Lower leg skin (tissue), 4 donors: ENCODE results near the gene TPM1. TPM values are rescaled to one million over a fixed set of nuclear protein-coding genes. Genes with fewer than 3 reads are reported as not detected.

Experiments
- DNase-seq, 2 donors: peaks; one replicate each; pipeline ENCODE4 v3.0.0-alpha.2; 2019; ENCODE audit warnings: low spot score in 2 of 2
- H3K4me3 ChIP-seq: fragments of 200-600 bp; sonication (generic); 2 replicates; pipeline ENCODE4 v1.5.1; 2017; ENCODE audit warnings: mild to moderate bottlenecking, low read depth; ENCODE audit not compliant: poor library complexity, severe bottlenecking
- POLR2A ChIP-seq, 2 donors: fragments of 450-650 bp; IDR thresholded peaks; one replicate each; pipeline ENCODE4 v1.6.1; 2016 to 2017; ENCODE audit warnings: antibody characterized with exemption in 2 of 2, mild to moderate bottlenecking in 1 of 2, moderate library complexity in 1 of 2
- WGBS, 2 donors: methylation state at CpG; one replicate each; pipeline ENCODE4 v1.1.5; 2018; 5-methylcytosine and 5-hydroxymethylcytosine counted together
- intact Hi-C: fragments of 100-400 bp; cut with DNase I; formaldehyde crosslinking; loops from one replicate; pipeline ENCODE4 v1.15.0; 2023; ENCODE audit warnings: low total_unique reads
- total RNA-seq, 4 donors: library from RNA; depleted of rRNA; stranded (reverse); fragments of >200 nt; gene quantifications; one replicate each; pipeline ENCODE4 v1.1.0, GENCODE V29; 2016
- TF ChIP-seq, protein P1 (sequence below), 3 donors: fragments of 450-650 bp; IDR thresholded peaks; one replicate each; pipeline ENCODE4 v1.5.1; 2016; ENCODE audit warnings: antibody characterized with exemption in 3 of 3, mild to moderate bottlenecking in 3 of 3, moderate library complexity in 2 of 3

Gene TPM1
- total RNA-seq, 4 donors from 2014 or later = 67.6 to 193 (median 95.9) TPM

DNA sequence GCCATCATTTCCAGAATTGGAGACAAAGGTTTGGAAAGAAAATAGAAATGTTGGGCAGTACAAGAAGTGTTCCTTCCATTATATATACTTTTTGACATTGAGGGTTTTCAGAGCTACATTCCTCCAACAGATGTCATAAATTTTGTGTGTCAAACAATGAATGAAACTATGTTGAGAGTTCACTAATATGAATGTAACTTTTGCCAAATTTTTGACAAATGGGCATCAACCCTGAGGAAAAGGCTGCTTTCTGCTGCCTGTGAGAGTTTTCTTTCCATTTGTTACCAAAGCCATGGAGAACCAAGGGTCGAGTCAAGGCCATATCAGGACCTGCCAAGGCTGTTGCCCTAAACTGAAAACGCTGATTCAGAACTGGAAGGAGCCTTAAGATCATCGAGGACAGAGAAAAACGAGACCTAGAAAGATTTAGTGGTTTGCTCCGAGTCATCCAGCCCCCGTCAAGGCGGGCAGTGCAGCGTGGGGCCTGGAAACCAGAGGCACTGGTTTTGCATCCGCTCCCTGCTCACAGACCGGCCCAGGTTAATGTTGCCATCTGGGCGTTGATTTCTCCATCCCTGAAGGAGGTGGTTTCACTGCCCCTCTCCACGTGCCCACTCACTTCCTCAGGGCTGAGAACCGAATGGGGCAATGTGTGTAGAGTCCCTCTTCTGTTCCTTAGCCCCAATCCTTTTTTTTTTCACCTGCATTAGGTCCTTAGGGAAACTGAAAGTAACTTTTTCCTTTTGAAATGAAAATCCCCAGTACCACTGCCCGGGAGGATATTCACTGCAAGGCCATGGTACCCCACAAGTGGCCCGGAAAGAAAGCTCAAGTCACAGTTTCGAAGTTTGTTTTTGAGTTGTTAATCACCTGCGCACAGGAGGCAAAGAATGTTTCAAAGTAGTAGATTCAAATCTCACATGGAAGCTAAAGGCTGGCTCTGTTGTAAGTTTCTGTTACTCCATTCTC lies 32.8 kb downstream of the TPM1 start:
- DNase-seq = no peak
- TF ChIP-seq, protein P1, sequence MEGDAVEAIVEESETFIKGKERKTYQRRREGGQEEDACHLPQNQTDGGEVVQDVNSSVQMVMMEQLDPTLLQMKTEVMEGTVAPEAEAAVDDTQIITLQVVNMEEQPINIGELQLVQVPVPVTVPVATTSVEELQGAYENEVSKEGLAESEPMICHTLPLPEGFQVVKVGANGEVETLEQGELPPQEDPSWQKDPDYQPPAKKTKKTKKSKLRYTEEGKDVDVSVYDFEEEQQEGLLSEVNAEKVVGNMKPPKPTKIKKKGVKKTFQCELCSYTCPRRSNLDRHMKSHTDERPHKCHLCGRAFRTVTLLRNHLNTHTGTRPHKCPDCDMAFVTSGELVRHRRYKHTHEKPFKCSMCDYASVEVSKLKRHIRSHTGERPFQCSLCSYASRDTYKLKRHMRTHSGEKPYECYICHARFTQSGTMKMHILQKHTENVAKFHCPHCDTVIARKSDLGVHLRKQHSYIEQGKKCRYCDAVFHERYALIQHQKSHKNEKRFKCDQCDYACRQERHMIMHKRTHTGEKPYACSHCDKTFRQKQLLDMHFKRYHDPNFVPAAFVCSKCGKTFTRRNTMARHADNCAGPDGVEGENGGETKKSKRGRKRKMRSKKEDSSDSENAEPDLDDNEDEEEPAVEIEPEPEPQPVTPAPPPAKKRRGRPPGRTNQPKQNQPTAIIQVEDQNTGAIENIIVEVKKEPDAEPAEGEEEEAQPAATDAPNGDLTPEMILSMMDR (IDR thresholded peaks at IDR 0.05) = no peak
- WGBS, 2 donors = 58 to 61% methylated on average over 17 of the region's 17 CpGs
- intact Hi-C loops = no loop called here
- no peak overlapping the region for H3K4me3 ChIP-seq

- intact Hi-C loops = no loop called here
- 72 to 77% methylated on average over 12 of the region's 12 CpGs for WGBS, 2 donors
- TF ChIP-seq POLR2A (IDR thresholded peaks at IDR 0.05) = no peak
- TF ChIP-seq, protein P1 (IDR thresholded peaks at IDR 0.05) = no peak
- H3K4me3 ChIP-seq = no peak overlapping the region
- no peak for DNase-seq
Observed at GRCh38 chr15:63075984-63076713, 33.6 kb downstream of the TPM1 start.

DNA sequence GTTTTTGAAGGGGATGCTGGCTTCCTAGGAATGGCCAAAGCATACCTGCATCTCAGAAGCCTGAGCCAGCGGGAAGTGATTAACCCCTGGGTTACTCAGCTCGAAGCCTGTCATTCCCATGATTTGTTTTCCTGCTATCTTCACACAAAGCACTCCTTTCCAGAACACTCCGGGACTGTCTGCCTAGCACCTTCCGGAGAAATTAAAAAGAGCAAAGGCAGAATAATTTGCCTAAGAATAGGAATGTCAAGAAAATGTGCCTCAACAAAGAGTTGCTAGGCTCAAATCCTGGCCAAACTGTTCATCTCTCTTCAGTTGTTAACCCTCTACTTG lies 34.1 kb downstream of the TPM1 start:
- DNase-seq = no peak
- intact Hi-C loops = no loop called here
- 87 to 95% methylated on average over 4 of the region's 4 CpGs for WGBS, 2 donors
- TF ChIP-seq, protein P1 (IDR thresholded peaks at IDR 0.05) = no peak
- TF ChIP-seq POLR2A (IDR thresholded peaks at IDR 0.05) = no peak
- H3K4me3 ChIP-seq = no peak overlapping the region

- no peak for DNase-seq
- 81 to 84% methylated on average over 6 of the region's 6 CpGs for WGBS, 2 donors
- intact Hi-C loops = no loop called here
Observed at GRCh38 chr15:63077952-63078351, 35.4 kb downstream of the TPM1 start.

DNA sequence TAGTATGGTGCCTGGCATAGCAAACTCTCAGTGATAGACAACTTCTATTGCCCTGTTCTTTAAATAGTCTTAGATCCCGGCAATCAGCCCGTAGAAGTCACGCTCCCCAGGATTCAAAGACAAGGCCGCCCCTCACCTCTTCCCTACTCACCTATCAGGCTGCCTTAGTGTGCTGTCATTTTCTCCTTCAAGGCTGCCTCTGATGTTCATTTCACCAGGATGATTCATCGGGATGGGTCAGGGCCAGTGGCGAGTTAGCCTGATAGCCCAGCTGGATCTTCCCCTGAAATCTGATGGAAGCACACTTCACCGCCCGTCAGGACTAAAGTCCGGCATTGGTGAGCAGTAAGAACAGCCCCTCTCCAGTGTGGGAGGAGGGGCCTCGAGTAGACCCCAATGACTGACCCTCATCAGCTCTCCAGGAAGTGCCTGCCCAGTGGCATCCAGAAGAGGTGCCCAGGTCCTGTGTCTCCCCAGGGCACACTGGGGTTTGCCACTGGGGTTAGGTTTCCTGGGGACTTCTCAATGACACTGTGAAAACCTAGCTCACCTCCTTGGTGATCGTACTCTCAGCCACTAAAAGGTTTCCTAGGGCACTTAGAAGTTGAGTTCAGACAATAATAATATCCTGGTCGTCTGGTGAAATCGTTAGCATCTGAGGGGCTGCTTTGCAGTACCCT lies 37.5 kb downstream of the TPM1 start:
- no peak for TF ChIP-seq POLR2A (IDR thresholded peaks at IDR 0.05)
- TF ChIP-seq, protein P1 (IDR thresholded peaks at IDR 0.05) = no peak
- intact Hi-C loops = no loop called here
- no peak for DNase-seq
- H3K4me3 ChIP-seq = no peak overlapping the region
- 86% methylated on average over 12 to 13 of the region's 13 CpGs for WGBS, 2 donors

More at GRCh38 chr15:63077952-63078351, 35.4 kb downstream of the TPM1 start:
- H3K4me3 ChIP-seq = no peak overlapping the region
- TF ChIP-seq, protein P1 (IDR thresholded peaks at IDR 0.05) = no peak
